WI38 (cell line): ENCODE results near the gene CEMIP2.

Experiments
- H3K4me3 ChIP-seq: 2 replicates; pipeline ENCODE4 v1.5.1; 2011; ENCODE audit warnings: low read depth, mild to moderate bottlenecking, control low read depth, low read length
- CTCF ChIP-seq: IDR thresholded peaks from 2 replicates; pipeline ENCODE4 v1.5.1; 2012; ENCODE audit warnings: low read depth, mild to moderate bottlenecking, control low read depth, low read length

Gene CEMIP2

GRCh38 chr9:71801826-71802225 lies 33.5 kb upstream of the CEMIP2 start:
- H3K4me3 ChIP-seq, result no peak overlapping the region
- TF ChIP-seq CTCF, result no peak

- no peak for TF ChIP-seq CTCF
- no peak overlapping the region for H3K4me3 ChIP-seq
These were observed 29.0 kb upstream of the CEMIP2 start for GRCh38 chr9:71797266-71797665.

- TF ChIP-seq CTCF, result no peak
- H3K4me3 ChIP-seq, result no peak overlapping the region
These were observed 27.9 kb upstream of the CEMIP2 start for GRCh38 chr9:71796100-71796767.

- no peak for TF ChIP-seq CTCF
- H3K4me3 ChIP-seq, result no peak overlapping the region
These were observed 26.9 kb upstream of the CEMIP2 start for GRCh38 chr9:71795097-71795813.

GRCh38 chr9:71793386-71794105 lies 25.2 kb upstream of the CEMIP2 start:
- H3K4me3 ChIP-seq, result no peak overlapping the region
- TF ChIP-seq CTCF, result no peak

- no peak for TF ChIP-seq CTCF
- no peak overlapping the region for H3K4me3 ChIP-seq
These were observed 23.6 kb upstream of the CEMIP2 start for GRCh38 chr9:71791875-71792274.

- H3K4me3 ChIP-seq, result no peak overlapping the region
- TF ChIP-seq CTCF, result no peak
These were observed 22.0 kb upstream of the CEMIP2 start for GRCh38 chr9:71790296-71790695.
